Bronchus fibroblast of lung (primary cell): ENCODE data around the gene EHF. TPM values are rescaled to one million over a fixed set of nuclear protein-coding genes. Genes with fewer than 3 reads are reported as not detected.

Experiments used
- total RNA-seq: library from RNA; depleted of rRNA; stranded (reverse); fragments of >200 nt; gene quantifications from 2 replicates; pipeline ENCODE4 v1.2.3, GENCODE V29; 2015

Gene EHF
- not detected in 2 replicates for total RNA-seq

DNA sequence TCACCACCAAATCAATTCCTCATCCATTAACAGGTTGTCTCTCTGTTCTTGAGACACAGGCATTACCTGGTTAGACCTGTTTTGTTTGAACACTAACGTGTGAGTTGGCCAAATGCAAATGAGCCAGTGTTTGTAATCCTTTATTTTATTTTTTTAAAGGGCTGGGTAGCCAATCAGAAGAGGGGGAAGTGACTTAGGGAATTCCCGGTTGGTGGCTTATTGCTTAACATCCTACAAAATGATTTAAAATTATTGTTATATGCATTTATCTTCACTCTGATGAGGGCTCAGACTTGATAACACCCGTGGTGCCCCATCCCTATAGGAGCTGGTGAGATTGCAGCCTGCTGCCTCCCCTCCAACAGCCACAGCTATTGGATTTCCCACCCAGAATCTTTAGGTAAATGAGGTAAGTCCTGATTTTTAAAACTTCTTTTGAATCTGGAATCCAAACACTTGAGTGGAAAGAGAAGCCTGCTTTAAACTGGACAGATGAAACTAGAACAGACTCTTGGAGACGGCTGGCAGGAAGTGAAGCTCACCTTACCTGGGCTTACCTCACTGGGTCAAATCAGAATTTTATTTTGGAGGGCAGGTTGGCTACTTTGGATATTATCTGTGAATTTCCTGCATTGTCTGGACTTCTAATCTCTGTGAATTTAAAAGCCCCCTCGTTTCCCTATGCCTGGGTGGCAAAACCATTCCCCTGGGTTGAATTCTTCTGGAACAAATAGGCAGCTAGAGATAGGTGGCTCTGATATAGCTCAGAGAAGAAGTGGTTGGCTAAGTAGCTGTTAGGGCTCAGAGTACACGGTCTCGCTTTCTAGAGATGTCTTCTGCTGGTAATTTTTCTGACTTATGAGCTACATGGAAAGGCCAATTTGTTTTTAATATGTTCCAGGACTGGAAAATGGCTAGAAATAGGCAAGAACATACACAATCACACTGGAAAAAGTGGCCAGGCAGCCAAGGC, at the start of gene EHF:
Gene EHF, plus strand, starts transcription at position 274 of the 973 bp plus-strand sequence. CDS start 21,538 bp downstream, outside the sequence.

Other genes starting within 250 kb of the EHF start
- 55.5 and 57.1 TPM in 2 replicates for gene CAT, start 182.2 kb upstream of the EHF start, total RNA-seq
- gene ELF5, start 107.3 kb upstream of the EHF start, total RNA-seq: not detected in 2 replicates